WI38 (cell line): ENCODE measurements around the gene WWOX.

Experiments used
- H3K4me3 ChIP-seq: 2 replicates; pipeline ENCODE4 v1.5.1; 2011; ENCODE audit warnings: low read depth, mild to moderate bottlenecking, control low read depth, low read length
- CTCF ChIP-seq: IDR thresholded peaks from 2 replicates; pipeline ENCODE4 v1.5.1; 2012; ENCODE audit warnings: low read depth, mild to moderate bottlenecking, control low read depth, low read length

WWOX gene

GRCh38 chr16:78866521-78866920, 767.1 kb downstream of the WWOX start:
- H3K4me3 ChIP-seq: no peak overlapping the region
- no peak for TF ChIP-seq CTCF

- TF ChIP-seq CTCF: no peak
Measured at GRCh38 chr16:78869492-78869891, 770.0 kb downstream of the WWOX start.

GRCh38 chr16:78871241-78871640, 771.8 kb downstream of the WWOX start:
- TF ChIP-seq CTCF: no peak
- no peak overlapping the region for H3K4me3 ChIP-seq

More at GRCh38 chr16:78869492-78869891, 770.0 kb downstream of the WWOX start:
- no peak overlapping the region for H3K4me3 ChIP-seq

GRCh38 chr16:78876671-78877070, 777.2 kb downstream of the WWOX start:
- no peak overlapping the region for H3K4me3 ChIP-seq
- no peak for TF ChIP-seq CTCF

GRCh38 chr16:78877114-78877655, 777.7 kb downstream of the WWOX start:
- H3K4me3 ChIP-seq: no peak overlapping the region
- no peak for TF ChIP-seq CTCF

GRCh38 chr16:78878570-78878969, 779.1 kb downstream of the WWOX start:
- TF ChIP-seq CTCF: no peak
- H3K4me3 ChIP-seq: no peak overlapping the region

- TF ChIP-seq CTCF: no peak
- no peak overlapping the region for H3K4me3 ChIP-seq
Measured at GRCh38 chr16:78879011-78879410, 779.6 kb downstream of the WWOX start.
